Measurements from ENCODE around the gene ILDR2.

The ILDR2 gene, protein sequence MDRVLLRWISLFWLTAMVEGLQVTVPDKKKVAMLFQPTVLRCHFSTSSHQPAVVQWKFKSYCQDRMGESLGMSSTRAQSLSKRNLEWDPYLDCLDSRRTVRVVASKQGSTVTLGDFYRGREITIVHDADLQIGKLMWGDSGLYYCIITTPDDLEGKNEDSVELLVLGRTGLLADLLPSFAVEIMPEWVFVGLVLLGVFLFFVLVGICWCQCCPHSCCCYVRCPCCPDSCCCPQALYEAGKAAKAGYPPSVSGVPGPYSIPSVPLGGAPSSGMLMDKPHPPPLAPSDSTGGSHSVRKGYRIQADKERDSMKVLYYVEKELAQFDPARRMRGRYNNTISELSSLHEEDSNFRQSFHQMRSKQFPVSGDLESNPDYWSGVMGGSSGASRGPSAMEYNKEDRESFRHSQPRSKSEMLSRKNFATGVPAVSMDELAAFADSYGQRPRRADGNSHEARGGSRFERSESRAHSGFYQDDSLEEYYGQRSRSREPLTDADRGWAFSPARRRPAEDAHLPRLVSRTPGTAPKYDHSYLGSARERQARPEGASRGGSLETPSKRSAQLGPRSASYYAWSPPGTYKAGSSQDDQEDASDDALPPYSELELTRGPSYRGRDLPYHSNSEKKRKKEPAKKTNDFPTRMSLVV

DNA sequence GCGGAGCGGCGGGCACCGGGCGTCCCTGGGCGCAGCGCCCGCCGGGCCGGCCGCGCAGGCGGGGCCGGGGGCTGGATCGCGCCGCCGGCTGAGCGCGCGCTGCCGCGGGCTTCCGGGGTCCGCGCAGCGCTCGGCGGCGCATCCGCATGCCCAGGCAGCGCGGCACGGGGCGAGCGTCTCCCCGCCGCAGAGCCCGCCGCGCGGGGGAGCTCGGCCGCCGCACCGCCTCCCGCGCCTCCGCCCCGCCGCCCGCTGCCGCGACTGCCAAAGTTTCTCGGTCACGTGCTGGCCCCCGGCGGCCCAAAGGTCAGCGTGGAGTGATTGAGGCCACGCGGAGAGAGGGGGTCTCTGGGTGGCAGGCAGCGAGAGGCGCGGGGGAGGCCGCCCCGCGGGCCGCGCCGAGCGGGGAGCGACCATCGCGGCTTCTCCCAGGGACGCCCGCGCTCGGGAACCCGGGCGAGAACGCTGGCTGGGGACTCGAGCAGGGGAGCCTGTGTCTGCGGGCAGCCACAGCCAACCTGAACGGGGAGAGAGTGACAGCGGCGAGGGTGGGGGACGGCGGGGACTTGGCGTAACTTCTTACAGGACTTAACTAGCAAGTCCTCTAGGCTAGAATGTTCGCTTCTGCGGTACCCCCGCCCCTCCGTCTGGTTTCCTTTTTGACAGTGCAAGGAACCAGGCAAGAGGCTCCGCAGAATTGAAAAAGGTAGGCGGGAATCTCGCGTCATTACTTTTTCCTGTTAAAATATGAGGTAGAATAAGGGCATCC, at the start of gene ILDR2:
Gene ILDR2, minus strand, starts transcription at position 180 of the 769 bp plus-strand sequence. CDS start 272 bp downstream, outside the sequence.
- DNase-seq (ENCODE audit: low read depth, low spot score), result peak; percentile 78

DNA sequence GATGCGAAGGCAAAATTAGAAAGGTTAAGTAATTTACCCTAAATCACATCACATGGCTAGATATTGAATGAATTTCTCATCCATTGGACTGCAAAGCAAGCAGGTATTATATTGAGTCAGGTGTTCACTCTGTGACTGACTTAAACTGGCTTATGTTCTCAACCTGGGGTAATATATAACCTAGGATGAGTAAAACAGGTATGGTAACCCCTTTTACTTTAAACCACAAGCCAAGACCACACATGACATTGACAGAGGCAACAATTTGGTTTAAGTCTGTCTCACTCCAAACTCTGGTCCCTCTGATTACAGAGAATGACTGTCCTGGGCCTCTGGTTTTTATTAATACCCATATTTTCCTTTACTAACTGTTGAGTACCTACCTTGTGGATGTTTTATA, 47.0 kb upstream of the ILDR2 start:
- DNase-seq (ENCODE audit: low read depth, low spot score), result no peak

DNA sequence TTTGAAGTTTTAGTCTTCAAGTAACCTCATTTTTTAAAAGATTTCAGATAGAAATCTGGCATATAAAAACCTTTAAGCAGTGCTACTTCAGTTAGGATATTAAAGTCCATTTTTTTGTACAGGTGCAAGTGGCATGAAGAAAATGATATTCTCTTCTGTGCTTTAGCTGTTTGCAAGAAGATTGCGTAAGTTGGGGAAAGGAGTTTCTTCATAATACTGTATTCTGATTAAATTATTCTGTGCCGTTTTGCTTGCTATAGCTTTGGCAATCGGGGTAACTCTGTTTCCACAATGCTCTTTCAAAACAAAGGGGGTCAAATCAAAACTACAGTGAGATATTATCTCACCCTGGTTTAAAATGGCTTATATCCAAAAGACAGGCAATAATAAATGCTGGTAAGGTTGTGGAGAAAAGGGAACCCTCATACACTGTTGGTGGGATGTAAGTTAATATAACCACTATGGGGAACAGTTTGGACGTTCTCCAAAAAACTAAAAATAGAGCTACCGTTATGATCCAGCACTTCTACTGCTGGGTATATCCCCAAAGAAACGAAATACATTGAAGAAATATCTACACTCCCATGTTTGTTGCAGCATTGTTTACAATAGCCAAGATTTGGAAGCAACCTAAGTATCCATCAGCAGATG, 40.9 kb upstream of the ILDR2 start:
- no peak for DNase-seq (ENCODE audit: low read depth, low spot score)

DNA sequence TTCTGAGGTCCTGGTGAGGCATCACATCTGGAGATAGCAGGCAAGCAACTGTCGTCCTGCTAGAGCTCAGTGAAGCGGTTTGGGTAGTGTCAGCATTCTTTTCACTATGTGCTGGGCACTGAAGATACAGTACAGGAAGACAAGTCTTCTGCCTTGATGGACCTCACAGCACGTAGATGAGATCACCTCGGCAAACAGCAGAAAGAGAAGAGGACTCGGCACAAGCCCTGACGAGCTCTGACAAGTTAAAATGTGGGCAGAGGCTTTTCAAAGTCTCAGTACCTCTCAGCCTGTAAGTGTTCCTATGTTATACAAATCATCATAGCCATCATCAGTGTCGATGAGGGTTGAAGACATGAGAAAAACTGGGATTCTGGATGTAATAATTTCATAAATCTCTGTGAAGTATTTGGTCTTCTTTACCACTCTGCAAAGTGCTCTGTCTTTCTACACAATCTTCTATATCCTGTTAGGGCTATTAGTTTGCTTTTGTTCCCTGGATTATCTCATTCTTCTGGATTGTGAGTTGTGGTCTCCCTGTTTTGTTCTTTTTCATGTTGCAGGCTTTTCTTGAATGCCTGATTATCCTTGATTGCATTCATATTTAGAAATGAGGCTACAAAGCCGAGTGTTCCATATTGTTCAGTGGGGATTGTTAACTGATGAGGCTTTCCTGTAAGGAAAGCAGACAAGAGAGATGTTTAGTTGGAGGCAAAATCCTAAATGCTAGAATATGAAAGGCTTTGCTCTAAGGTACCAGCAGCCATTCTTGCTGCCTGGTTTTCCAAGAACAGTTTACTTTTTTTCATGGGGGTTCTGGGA, 38.0 kb upstream of the ILDR2 start:
- DNase-seq (ENCODE audit: low read depth, low spot score), result peak; percentile 44

DNA sequence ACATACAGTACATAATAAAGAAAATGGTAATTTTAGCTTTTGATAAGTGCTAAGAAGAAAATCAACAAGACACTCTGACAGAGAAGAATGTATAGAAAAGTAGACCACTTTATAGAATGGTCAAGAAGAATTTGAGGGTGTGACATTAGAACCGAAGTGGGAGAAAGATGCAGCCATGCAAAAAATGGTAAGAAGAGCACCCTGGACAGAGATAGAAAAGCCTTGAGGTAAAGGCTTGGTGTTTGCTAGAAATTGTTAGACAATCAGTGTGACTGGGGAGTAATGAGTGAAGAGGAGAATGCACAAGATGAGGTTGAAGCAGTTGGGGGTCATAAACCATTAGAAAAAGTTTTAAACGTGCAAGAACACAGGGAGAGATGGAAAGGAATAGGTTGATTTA, 37.2 kb upstream of the ILDR2 start:
- DNase-seq (ENCODE audit: low read depth, low spot score), result no peak

DNA sequence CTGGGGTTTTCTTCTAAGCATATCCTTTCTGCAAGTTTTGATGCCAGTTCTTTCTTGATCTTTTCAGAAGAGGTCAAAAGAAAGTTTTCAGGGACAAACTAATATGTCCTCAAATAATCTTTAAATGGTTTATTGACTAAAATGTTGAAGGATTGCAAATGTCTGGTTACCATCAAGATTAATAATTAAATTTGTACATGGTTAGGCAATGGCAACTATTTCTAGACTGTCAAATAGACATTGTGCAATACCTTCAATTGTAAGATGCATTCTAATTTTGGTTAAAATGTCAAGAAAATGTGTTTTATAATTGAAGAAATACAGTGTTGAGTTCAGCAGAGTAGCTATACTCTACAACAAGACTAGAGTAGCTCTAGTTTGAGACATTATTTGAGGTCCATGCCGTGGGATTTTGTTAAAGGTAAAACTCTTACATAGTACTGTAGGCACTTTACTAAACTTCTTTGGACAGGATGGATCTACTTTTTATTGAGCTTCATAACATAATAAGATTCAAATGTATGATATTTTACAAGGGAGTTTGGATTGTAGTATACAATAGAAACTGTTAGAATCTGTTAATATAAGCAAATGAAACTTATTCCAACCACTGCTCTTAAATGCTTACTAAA, 36.3 kb upstream of the ILDR2 start:
- DNase-seq (ENCODE audit: low read depth, low spot score), result no peak

DNA sequence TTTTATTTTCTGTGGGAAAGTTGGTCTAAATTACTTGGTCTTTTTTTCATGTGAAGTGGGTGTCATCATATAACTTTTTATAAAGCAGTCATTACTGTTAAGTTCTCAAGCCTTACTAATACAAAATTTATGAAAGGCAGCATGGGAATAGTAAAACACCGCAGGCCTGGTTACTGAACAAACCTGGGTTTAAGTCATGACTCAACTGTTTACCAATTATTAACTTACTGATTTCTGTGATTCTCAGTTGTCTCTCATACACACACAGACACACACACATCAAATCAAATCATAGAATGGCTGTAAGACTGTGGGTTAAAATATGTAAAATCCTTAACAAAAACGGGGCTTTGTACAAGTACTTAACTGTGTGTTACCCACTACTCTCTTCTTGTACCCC, 28.4 kb upstream of the ILDR2 start:
- no peak for DNase-seq (ENCODE audit: low read depth, low spot score)

DNA sequence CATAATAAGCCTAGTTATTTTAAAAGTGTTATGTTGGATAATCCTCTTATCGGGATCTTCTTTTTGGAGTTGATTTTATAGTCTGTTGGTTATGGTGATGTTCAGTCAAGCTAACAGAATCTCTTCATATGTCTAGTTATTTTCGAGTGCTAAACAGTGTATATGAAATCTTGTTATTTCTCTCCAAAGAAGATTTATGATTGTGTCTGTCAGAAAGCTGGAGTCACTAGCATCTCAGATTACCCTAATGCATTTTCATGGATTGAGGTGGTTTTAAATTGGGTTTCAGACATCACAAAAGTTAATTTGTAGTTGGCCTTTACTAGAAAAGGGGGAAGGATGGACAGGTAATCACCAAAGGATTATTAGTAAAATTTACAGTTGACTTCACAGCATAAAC, 27.0 kb upstream of the ILDR2 start:
- no peak for DNase-seq (ENCODE audit: low read depth, low spot score)

DNA sequence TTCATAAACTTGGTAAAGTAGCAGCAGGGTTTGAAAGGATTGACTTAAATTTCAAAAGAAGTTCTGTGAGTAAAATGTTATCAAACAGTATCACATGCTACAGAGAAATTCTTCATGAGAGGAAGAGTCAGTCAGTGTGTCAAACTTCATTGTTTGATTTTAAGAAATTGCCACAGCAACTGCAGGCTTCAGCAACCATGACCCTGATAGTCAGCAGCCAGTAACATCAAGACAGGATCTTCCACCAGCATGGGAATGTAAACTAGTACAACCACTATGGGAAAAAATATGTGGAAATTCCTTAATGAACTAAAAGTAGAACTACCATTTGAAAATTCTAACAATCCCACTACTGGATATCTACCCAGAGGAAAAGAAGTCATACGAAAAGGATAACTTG, 25.2 kb upstream of the ILDR2 start:
- DNase-seq (ENCODE audit: low read depth, low spot score), result no peak

DNA sequence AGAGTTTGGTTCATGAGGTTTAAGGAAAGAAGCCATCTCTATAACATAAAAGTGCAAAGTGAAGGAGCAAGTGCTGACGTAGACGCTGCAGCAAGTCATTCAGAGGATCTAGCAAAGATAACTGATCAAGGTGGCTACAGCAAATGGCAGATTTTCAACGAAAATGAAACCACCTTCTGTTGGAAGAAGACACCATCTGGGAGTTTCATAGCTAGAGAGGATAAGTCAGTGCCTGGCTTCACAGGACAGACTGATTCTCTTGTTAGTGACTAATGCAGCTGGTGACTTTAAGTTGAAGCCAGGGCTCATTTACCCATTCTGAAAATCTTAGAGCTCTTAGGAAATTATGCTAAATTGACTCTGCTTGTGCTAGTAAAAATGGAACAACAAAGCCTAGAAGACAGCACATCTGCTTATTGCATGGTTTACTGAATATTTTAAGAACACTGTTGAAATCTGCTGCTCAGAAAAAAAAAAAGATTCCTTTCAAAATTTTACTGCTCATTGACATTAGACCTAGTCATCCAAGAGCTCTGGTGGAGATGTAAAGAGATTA, 24.2 kb upstream of the ILDR2 start:
- no peak for DNase-seq (ENCODE audit: low read depth, low spot score)

DNA sequence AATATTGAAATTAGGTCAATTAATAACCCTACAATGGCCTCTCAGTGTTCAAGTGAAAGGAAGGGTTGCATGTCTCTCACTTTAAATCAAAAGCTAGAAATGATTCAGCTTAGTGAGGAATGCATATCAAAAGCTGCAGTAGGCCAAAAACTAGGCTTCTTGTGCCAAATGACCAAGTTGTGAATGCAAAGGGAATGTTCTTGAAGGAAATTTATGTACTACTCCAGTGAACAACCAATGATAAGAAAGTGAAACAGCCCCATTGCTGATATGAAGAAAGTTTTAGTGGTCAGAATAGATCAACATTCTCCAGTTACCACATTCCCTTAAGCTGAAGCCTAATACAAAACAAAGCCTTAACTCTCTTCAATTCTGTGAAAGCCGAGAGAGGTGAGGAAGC, 23.7 kb upstream of the ILDR2 start:
- peak; percentile 88 for DNase-seq (ENCODE audit: low read depth, low spot score)

DNA sequence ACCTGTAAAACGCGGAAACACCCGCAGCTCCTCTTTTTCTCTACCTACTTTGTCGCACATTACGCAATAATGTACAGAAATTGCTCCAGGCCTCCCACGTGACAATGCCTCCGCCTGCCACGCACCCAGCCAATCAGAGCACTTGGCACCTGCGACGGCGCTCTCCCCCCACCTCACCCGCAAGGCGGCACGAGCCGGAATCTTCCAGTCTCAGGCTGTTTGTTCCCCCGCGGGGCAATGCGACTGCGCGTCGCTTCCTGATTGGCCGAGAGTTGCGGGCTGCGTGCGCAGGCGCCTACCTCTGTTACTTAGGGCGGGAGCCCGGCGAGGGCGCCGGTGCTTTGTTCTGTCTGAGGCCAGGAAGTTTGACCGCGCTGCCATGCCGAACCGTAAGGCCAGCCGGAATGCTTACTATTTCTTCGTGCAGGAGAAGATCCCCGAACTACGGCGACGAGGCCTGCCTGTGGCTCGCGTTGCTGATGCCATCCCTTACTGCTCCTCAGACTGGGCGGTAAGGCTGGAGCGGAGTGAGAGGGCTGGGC, 13.7 kb upstream of the ILDR2 start, which contains the start of gene MAEL:
Gene MAEL, plus strand, starts transcription at position 307 of the 542 bp plus-strand sequence. Its CDS starts 73 bp downstream, at position 380.
- no peak for DNase-seq (ENCODE audit: low read depth, low spot score)

DNA sequence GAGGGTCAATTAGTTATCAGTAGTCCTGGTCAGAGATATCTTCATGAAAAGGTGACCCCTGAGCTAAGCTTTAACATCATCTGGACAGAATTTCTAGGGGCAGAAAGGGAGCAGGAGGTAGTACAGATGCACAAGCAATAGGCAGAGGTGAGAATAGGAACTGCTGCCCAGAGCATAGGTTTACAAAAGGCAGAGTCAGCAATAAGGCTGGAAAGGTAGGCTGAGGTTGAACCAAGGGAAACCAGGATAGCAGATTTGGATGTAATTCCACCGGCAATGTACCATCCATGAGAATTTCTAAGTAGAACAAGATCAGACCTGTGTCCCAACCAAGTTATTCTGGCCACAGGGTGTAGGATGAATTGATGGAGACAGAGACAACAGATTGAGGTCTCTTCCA, 6.2 kb upstream of the ILDR2 start:
- DNase-seq (ENCODE audit: low read depth, low spot score), result no peak

DNA sequence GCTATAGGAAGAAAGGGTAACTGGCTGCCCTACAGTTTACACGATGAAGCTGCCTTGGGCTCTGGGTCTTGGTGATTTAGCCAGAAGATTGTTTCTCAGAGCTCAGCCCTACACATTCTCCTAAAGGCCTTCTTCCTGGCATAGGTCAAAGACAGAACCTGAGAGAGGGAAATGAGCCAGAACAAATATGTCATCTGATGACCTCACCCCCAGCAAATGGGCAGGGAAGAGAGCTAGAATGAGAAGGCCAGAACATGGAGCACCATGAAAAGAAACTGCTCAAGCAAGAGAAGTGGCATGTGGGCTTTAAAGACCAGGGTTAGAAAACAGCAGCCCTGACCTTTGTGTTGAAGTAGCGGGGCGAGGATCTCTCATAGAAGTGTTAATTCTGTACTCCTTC, 5.5 kb upstream of the ILDR2 start:
- DNase-seq (ENCODE audit: low read depth, low spot score), result no peak

DNA sequence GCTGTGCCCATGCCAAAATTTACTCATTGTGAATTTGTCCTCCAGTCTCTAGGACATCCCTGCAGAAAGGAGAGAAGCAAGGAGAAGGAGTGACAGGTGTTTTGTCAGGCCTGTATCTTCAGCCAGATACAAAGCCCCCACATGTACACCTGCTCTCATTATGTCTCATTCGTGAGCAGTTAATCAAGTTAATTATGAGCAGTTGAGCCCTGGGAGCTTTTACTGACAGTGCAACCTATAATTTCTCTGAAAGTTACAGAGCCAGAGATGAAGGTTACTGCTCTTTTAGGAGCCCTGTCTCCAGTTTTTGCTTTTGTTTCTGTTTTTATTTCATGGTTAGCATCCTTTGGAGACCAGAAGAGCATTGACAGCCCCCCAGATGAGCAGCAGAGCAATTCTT, 5.0 kb upstream of the ILDR2 start:
- no peak for DNase-seq (ENCODE audit: low read depth, low spot score)

DNA sequence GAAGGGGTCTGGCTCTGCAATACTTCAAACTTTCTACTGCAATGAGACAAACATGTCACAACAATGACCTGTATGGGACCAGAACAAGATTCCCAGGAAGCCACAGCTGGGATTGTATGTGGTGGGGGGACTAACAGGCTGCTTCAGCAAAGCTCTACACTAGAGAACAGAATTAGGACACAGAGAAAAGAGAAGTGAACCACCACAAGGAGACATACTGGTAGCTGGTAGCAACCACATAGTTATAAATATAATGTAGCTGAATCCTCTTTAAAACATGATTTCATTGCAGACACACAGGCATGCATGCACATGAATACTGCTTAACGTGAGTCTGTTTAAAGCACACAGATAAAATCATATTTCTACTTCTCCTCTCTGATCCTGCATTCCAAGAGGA, 3.5 kb upstream of the ILDR2 start:
- DNase-seq (ENCODE audit: low read depth, low spot score), result no peak

DNA sequence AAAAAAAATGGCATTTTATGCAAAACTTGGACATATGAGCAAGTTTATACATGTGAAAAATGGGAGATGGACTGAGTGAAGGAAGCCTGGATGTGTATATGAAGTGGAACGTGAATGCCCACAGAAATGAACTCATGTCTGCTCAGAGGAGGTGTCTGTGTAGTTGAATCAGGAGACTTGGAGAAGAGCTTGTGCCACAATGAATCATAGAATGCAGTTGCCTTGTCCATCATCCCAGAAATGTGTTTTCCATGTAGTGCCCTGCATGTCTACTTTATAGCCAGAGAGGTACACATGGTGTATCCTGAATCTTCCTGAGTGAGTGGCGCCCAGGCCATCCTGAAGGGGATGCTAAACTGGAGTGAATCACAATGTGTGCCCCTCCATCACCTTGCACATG, 2.6 kb upstream of the ILDR2 start:
- no peak for DNase-seq (ENCODE audit: low read depth, low spot score)

DNA sequence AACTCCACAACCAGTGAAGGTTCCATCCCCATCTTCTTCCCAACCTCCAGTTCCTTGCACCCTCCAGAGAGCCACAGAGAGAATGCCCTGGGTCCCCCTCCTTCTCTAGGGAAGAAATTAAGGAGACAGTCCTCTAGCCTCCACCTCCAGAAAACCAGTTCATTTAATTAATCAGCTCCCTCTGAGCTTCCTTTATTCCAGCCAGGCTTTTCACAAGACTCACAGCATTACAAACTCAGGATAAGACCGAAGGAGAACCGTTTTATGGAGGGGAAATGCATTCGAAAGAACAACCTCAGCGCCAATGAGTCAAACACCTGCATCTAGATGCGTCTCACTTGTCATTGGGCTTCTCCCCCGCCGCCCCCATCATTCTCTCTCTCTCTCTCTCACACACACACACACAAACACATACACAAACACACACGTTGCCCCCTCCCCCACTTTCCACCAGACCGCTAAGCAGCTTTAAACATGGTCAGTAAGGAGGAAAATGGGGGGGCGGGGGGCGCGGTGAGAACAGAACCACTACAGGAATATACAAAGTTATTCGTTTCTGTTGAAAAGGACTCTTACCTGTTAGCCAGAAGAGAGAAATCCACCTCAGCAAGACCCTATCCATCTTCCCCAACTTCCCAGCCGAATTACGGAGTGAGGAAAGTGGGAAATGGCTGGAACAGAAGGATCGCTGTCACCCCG, 544 bp downstream of the ILDR2 start:
- peak; percentile 53 for DNase-seq (ENCODE audit: low read depth, low spot score)

DNA sequence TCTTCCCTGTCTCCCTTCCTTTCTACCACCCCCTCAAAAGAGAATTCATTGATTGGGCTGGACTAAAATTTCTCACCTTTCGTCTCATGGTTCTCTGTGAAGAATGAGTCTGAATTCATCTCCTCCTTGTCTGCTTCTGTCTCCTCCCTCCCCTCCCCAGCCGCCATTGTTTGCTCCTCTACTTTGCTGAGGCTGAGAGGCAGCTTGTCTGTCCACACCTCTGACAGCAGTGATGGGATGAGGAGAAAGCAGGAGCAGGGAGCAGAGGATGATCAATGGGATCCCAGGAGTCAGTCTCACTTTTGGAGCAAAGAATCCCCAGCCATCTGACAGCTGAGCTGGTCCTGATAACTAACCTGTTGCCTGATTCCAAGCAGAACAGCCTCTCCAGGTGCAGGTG, 2.5 kb downstream of the ILDR2 start:
- DNase-seq (ENCODE audit: low read depth, low spot score), result no peak

All from astrocyte of the hippocampus (primary cell).